HL-60/S4 treated with phorbol 12-myristate 13-acetate at 8.2 ng/mL for 4 days and 3 days (cell line): ENCODE data around the gene FREM3.
"Not testable (repeated sequence)": the region's sequence is repeated elsewhere in the genome, so short reads cannot be mapped to it uniquely, and the experiment has no call there.

ENCODE experiments used
- in situ Hi-C: fragments of 300-500 bp; cut with MboI; formaldehyde crosslinking; loops from 2 replicates; pipeline ENCODE4 v1.15.0; 2022; ENCODE audit warnings: low sequenced_read_pairs

Gene FREM3

GRCh38 chr4:143586080-143586479 is 114.4 kb downstream of the FREM3 start:
- in situ Hi-C loops = no loop called here

- in situ Hi-C loops = no loop called here
Observed at GRCh38 chr4:143585548-143585947, 114.9 kb downstream of the FREM3 start.

GRCh38 chr4:143581331-143581946 is 119.0 kb downstream of the FREM3 start:
- in situ Hi-C loops = no loop called here

GRCh38 chr4:143575331-143575730 is 125.1 kb downstream of the FREM3 start:
- in situ Hi-C loops = no loop called here

GRCh38 chr4:143564472-143564871 is 136.0 kb downstream of the FREM3 start:
- in situ Hi-C loops = no loop called here

GRCh38 chr4:143559757-143560147 is 140.7 kb downstream of the FREM3 start:
- in situ Hi-C loops = no loop called here

GRCh38 chr4:143558823-143559756 is 141.4 kb downstream of the FREM3 start:
- in situ Hi-C loops = no loop called here

GRCh38 chr4:143558286-143558685 is 142.2 kb downstream of the FREM3 start:
- in situ Hi-C loops = no loop called here

- in situ Hi-C loops = no loop called here
Observed at GRCh38 chr4:143555676-143556075, 144.8 kb downstream of the FREM3 start.

GRCh38 chr4:143554728-143555597 is 145.5 kb downstream of the FREM3 start:
- in situ Hi-C loops = no loop called here

GRCh38 chr4:143549928-143550327 is 150.5 kb downstream of the FREM3 start:
- in situ Hi-C loops = no loop called here

- in situ Hi-C loops = no loop called here
Observed at GRCh38 chr4:143539670-143540023, 160.8 kb downstream of the FREM3 start.

- in situ Hi-C loops = no loop called here
Observed at GRCh38 chr4:143538979-143539669, 161.4 kb downstream of the FREM3 start.

- in situ Hi-C loops = no loop called here
Observed at GRCh38 chr4:143531788-143532491, 168.5 kb downstream of the FREM3 start.

GRCh38 chr4:143531380-143531779 is 169.1 kb downstream of the FREM3 start:
- in situ Hi-C loops = no loop called here

- in situ Hi-C loops = not testable (repeated sequence)
Observed at GRCh38 chr4:143528046-143528445, 172.4 kb downstream of the FREM3 start.
